Body of pancreas (tissue), 4 donors: ENCODE results near the gene TAF4B. TPM values are rescaled to one million over a fixed set of nuclear protein-coding genes. Genes with fewer than 3 reads are reported as not detected.

ENCODE experiments used
- ATAC-seq: fragments of 150-250 bp; one replicate; pipeline ENCODE4 v1.9.1; 2016
- DNase-seq, 4 donors: peaks; one replicate each; pipeline ENCODE4 v3.0.0-alpha.2; 2019
- H3K27ac ChIP-seq, 4 donors: fragments of 200-600 bp; sonication (generic); 1 replicate in 3 of 4; 2 replicates in 1 of 4; pipeline versions ENCODE4 v1.5.1 to v1.6.1; 2016 to 2019; ENCODE audit warnings: mild to moderate bottlenecking in 1 of 4, mixed read lengths in 1 of 4, moderate library complexity in 1 of 4
- H3K27me3 ChIP-seq, 2 donors: fragments of 200-600 bp; sonication (generic); one replicate each; pipeline ENCODE4 v1.6.0; 2016; ENCODE audit warnings: mild to moderate bottlenecking in 1 of 2
- H3K36me3 ChIP-seq, 2 donors: fragments of 200-600 bp; sonication (generic); replicated peaks in 1 of 2; 2 replicates each; pipeline ENCODE4 v1.5.1; 2016; ENCODE audit warnings: low read depth in 2 of 2; ENCODE audit not compliant: insufficient read depth in 1 of 2
- H3K4me1 ChIP-seq: fragments of 200-600 bp; sonication (generic); one replicate; pipeline ENCODE4 v1.6.0; 2016
- H3K4me3 ChIP-seq, 2 donors: fragments of 200-600 bp; sonication (generic); 1 replicate in 1 of 2; 2 replicates in 1 of 2; pipeline ENCODE4 v1.5.1; 2016 to 2019
- H3K9me3 ChIP-seq, 3 donors: fragments of 200-600 bp; sonication (generic); 1 replicate in 2 of 3; 2 replicates in 1 of 3; pipeline ENCODE4 v1.5.1; 2016
- POLR2A ChIP-seq, 3 donors: fragments of 450-650 bp; IDR thresholded peaks; one replicate each; pipeline ENCODE4 v1.6.1; 2016; ENCODE audit warnings: antibody characterized with exemption in 3 of 3, mild to moderate bottlenecking in 2 of 3
- WGBS, 2 donors: methylation state at CpG; one replicate each; pipeline ENCODE4 v1.1.5; 2017; 5-methylcytosine and 5-hydroxymethylcytosine counted together
- intact Hi-C: fragments of 100-400 bp; cut with DNase I; formaldehyde crosslinking; loops from one replicate; pipeline ENCODE4 v1.15.1; 2023
- total RNA-seq, 2 donors: library from RNA; depleted of rRNA; stranded (reverse); fragments of >200 nt; gene quantifications; one replicate each; pipeline ENCODE4 v1.1.0, GENCODE V29; 2016
- TF ChIP-seq, protein P1 (sequence below), 7 experiments: fragments of 450-650 bp in 4 of 7; fragments of 200-600 bp in 3 of 7; sonication (generic) in 3 of 7; IDR thresholded peaks; one replicate each; pipeline ENCODE4 v1.5.1; 2016 to 2019; ENCODE audit warnings: antibody characterized with exemption in 7 of 7

The TAF4B gene
- total RNA-seq, 2 donors from 2014 or later = 4.2 to 12.2 TPM

DNA sequence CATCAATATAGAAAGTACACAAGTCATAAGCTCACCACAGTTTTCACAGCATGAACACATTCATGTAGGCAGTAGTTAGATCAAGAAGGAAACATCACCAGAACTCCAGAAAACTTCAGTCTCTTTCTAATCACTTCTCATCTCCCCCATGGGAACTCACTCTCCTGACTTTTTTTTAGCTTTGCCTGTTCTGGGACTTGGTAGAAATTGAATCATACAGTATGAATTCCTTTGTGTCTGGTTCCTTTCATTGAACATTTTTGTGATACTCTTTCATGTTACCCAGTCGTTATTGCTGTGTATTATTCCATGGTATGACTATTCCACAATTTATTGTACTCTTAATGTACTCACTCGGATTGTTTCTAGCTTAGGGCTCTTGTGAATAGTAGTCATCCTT, 160.2 kb downstream of the TAF4B start:
- intact Hi-C loops = no loop called here

DNA sequence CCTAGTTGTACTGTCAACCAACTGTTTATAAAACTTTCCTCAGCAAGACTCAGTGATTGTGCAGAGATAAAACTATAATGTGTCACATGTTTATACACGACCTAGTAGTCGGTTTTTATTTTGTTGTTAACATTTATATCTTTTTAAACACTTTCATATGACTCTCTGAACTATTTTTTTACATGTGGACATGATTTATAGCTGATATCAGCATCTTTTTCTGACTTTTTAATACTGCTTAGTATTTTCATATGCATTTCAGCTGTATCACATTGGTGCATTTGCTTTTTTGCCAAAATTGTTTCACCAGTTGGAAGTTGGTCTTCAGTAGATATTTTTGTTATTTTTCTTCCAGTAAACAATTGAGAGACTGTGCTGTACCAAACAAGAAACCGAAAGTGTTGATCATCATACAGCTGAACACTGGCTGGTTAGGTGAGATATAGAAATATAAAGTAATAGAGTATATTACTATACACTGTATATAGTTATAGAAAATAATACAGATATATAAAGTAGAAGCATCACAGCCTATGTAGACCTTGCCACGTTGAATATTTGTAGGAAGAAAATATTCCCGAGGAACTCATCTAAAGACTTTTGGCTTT, 167.9 kb downstream of the TAF4B start:
- DNase-seq = no peak
- Histone ChIP-seq H3K4me3 (no peak overlapping the region), H3K36me3 (no peaks in the 10 kb centered on the region), H3K4me1 (no peaks in the 10 kb centered on the region), H3K27me3 (no peaks in the 10 kb centered on the region), H3K9me3 (no peaks in the 10 kb centered on the region), H3K27ac (no peak overlapping the region)
- no peak for ATAC-seq
- WGBS, 2 donors = 58 to 64% methylated on average over 5 of the region's 5 CpGs
- intact Hi-C loops = no loop called here
- TF ChIP-seq POLR2A (IDR thresholded peaks at IDR 0.05) = no peak
- TF ChIP-seq, protein P1, sequence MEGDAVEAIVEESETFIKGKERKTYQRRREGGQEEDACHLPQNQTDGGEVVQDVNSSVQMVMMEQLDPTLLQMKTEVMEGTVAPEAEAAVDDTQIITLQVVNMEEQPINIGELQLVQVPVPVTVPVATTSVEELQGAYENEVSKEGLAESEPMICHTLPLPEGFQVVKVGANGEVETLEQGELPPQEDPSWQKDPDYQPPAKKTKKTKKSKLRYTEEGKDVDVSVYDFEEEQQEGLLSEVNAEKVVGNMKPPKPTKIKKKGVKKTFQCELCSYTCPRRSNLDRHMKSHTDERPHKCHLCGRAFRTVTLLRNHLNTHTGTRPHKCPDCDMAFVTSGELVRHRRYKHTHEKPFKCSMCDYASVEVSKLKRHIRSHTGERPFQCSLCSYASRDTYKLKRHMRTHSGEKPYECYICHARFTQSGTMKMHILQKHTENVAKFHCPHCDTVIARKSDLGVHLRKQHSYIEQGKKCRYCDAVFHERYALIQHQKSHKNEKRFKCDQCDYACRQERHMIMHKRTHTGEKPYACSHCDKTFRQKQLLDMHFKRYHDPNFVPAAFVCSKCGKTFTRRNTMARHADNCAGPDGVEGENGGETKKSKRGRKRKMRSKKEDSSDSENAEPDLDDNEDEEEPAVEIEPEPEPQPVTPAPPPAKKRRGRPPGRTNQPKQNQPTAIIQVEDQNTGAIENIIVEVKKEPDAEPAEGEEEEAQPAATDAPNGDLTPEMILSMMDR (IDR thresholded peaks at IDR 0.05) = no peak

More for the DNA sequence above, 160.2 kb downstream of the TAF4B start:
- no peak for TF ChIP-seq POLR2A (IDR thresholded peaks at IDR 0.05)
- TF ChIP-seq, protein P1 (IDR thresholded peaks at IDR 0.05) = no peak
- H3K4me3 ChIP-seq = no peak overlapping the region
- DNase-seq (no peak), ATAC-seq (no peak)
- H3K27me3 ChIP-seq = no peaks in the 10 kb centered on the region
- 76 to 82% methylated on average over 2 of the region's 2 CpGs for WGBS, 2 donors
- H3K4me1 ChIP-seq = peaks cover 8% of the 10 kb centered on the region
- H3K9me3 ChIP-seq = no peaks in the 10 kb centered on the region
- H3K36me3 ChIP-seq = no peaks in the 10 kb centered on the region
- no peak overlapping the region for H3K27ac ChIP-seq

DNA sequence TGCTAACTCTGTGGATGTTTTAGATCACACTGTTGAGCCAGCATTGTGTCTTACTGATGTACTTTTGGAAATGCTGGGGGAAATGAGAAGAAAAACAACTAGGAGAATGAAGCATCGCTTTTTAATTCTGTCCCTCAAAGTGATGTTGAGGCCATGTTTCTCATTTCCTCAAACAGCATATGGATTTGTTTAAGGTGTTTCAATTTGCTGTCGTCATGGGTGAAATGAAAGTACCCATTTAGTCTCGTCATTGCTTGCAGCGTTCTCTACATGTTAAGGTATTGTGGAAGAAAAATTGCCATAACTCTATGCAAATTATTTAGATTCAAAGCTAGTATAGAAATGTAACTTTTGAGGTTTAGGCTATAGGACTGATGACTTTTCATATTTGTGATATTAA, 170.8 kb downstream of the TAF4B start:
- ATAC-seq (no peak), DNase-seq (no peak)
- Histone ChIP-seq H3K9me3 (no peaks in the 10 kb centered on the region), H3K27ac (no peak overlapping the region), H3K4me1 (no peaks in the 10 kb centered on the region), H3K36me3 (no peaks in the 10 kb centered on the region), H3K4me3 (no peak overlapping the region), H3K27me3 (no peaks in the 10 kb centered on the region)
- intact Hi-C loops = no loop called here
- 92% methylated on average over 4 of the region's 4 CpGs for WGBS, 2 donors
- TF ChIP-seq POLR2A (IDR thresholded peaks at IDR 0.05) = no peak
- TF ChIP-seq, protein P1 (IDR thresholded peaks at IDR 0.05) = no peak

DNA sequence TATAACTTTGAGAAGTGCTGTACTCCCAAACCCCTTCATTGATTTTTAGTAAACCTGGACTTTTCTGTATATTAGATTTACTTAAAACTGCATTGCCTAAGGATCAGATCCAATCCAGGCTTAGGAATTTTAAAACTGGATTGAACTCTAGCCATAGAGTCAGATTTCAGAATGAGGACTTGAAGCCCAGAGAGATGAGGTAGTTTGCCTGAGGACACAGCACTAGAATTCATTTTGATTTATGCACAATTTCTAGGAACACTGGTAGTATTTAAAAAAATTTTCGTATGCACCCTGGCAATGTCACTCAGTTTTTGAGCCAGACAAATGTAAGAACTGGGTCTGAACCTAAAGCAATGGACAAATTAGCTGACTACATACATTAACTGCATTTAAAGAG, 177.2 kb downstream of the TAF4B start:
- intact Hi-C loops = no loop called here
- ATAC-seq (no peak), DNase-seq (no peak)
- whole genome bisulfite sequencing, 2 donors = 46 to 50% methylated on average over 1 of the region's 1 CpG
- TF ChIP-seq, protein P1 (IDR thresholded peaks at IDR 0.05) = no peak
- no peak for TF ChIP-seq POLR2A (IDR thresholded peaks at IDR 0.05)
- Histone ChIP-seq H3K27me3 (no peaks in the 10 kb centered on the region), H3K36me3 (no peaks in the 10 kb centered on the region), H3K4me3 (no peak overlapping the region), H3K27ac (no peak overlapping the region), H3K4me1 (no peaks in the 10 kb centered on the region), H3K9me3 (no peaks in the 10 kb centered on the region)

DNA sequence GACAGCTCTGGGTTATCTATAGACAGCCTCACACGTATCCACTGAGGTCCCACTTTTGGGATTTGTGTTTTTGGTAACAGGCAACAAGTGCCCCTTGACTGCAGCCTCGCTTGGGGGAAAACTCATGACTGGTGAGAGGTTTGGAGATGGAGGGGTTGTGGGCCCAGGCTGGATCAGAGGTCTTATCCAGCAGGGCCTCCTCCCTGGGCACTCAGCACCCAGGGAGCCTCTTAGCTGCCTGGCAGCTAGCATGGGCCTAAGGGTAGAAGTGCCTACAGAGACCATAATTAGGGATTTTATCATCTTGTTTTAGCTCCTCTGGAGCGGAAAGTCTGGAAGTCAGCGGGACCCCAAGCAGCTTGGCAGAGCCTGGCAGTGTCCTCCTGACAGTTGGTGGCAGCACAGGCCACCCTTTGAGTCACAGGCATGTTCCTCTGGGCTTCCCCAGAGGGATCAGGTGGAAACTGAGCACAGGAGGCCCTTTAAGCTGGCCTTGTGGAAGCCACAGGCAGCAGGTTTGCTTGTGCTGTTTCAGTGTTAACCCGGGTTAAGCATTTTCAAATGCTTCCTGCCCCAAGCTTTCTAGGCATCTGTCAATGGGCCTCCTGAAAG, 179.1 kb downstream of the TAF4B start:
- Histone ChIP-seq H3K4me1 (no peaks in the 10 kb centered on the region), H3K36me3 (no peaks in the 10 kb centered on the region), H3K9me3 (no peaks in the 10 kb centered on the region), H3K27me3 (no peaks in the 10 kb centered on the region), H3K27ac (no peak overlapping the region), H3K4me3 (no peak overlapping the region)
- WGBS, 2 donors = 53 to 57% methylated on average over 3 to 5 of the region's 5 CpGs
- ATAC-seq (peak; percentile 55), DNase-seq (peak; percentile 28 to 54 (median 45))
- no peak for TF ChIP-seq POLR2A (IDR thresholded peaks at IDR 0.05)
- TF ChIP-seq, protein P1 (IDR thresholded peaks at IDR 0.05) = peak; percentile 5 to 60 (median 47)
- intact Hi-C loops = no loop called here
